T-helper 1 cell treated with Interleukin-12 subunit alpha and Interleukin-12 subunit beta and Interleukin-4 antibody, amounts not matched to agents 30 μg/mL and 1 μg/mL, for 36 hours (primary cell): ENCODE data around the gene STX1B.

Source experiments
- H3K27ac Mint-ChIP-seq: one replicate; pipeline ENCODE4 v1.8.0; 2021; ENCODE audit warnings: mild to moderate bottlenecking, mixed read lengths
- H3K27me3 Mint-ChIP-seq: one replicate; pipeline ENCODE4 v1.8.0; 2021; ENCODE audit warnings: low read depth, mixed read lengths
- H3K36me3 Mint-ChIP-seq: one replicate; pipeline ENCODE4 v1.8.0; 2021; ENCODE audit warnings: low read depth, mixed read lengths
- H3K4me1 Mint-ChIP-seq: one replicate; pipeline ENCODE4 v1.8.0; 2021; ENCODE audit warnings: low read depth, mixed read lengths
- H3K4me3 Mint-ChIP-seq: one replicate; pipeline ENCODE4 v1.8.0; 2021; ENCODE audit warnings: mild to moderate bottlenecking, moderate library complexity, mixed read lengths
- H3K9me3 Mint-ChIP-seq: one replicate; pipeline ENCODE4 v1.8.0; 2021; ENCODE audit warnings: mixed read lengths

The STX1B gene

GRCh38 chr16:30964574-30965226 lies 45.7 kb downstream of the STX1B start:
- H3K4me3 Mint-ChIP-seq = no peak overlapping the region
- no peaks in the 10 kb centered on the region for H3K27me3 Mint-ChIP-seq
- H3K4me1 Mint-ChIP-seq = peaks cover 8% of the 10 kb centered on the region
- no peak overlapping the region for H3K27ac Mint-ChIP-seq
- H3K36me3 Mint-ChIP-seq = peaks cover 57% of the 10 kb centered on the region
- no peaks in the 10 kb centered on the region for H3K9me3 Mint-ChIP-seq

- Mint-ChIP-seq H3K36me3 (peaks cover 60% of the 10 kb centered on the region), H3K27ac (no peak overlapping the region), H3K4me1 (peaks cover 15% of the 10 kb centered on the region), H3K4me3 (no peak overlapping the region), H3K27me3 (no peaks in the 10 kb centered on the region), H3K9me3 (no peaks in the 10 kb centered on the region)
These were observed 46.4 kb downstream of the STX1B start for GRCh38 chr16:30963925-30964511.

GRCh38 chr16:30961384-30961783 lies 49.1 kb downstream of the STX1B start:
- Mint-ChIP-seq H3K27me3 (no peaks in the 10 kb centered on the region), H3K4me3 (no peak overlapping the region), H3K4me1 (peaks cover 24% of the 10 kb centered on the region), H3K27ac (no peak overlapping the region), H3K9me3 (no peaks in the 10 kb centered on the region), H3K36me3 (peaks cover 49% of the 10 kb centered on the region)

GRCh38 chr16:30958175-30959079 lies 52.0 kb downstream of the STX1B start:
- H3K4me1 Mint-ChIP-seq = peaks cover 31% of the 10 kb centered on the region
- H3K36me3 Mint-ChIP-seq = peaks cover 35% of the 10 kb centered on the region
- no peaks in the 10 kb centered on the region for H3K27me3 Mint-ChIP-seq
- H3K27ac Mint-ChIP-seq = peak overlapping the region; percentile 91
- H3K9me3 Mint-ChIP-seq = no peaks in the 10 kb centered on the region
- peak overlapping the region; percentile 94 for H3K4me3 Mint-ChIP-seq

- peak within 1 kb of the TSS; percentile 98 for H3K27ac Mint-ChIP-seq
- H3K4me1 Mint-ChIP-seq = peaks cover 32% of the 10 kb centered on the region
- peaks cover 30% of the 10 kb centered on the region for H3K36me3 Mint-ChIP-seq
- peak within 1 kb of the TSS; percentile 94 for H3K4me3 Mint-ChIP-seq
- H3K27me3 Mint-ChIP-seq = no peaks in the 10 kb centered on the region
- H3K9me3 Mint-ChIP-seq = no peaks in the 10 kb centered on the region
These were observed 52.8 kb downstream of the STX1B start, which contains the start of gene SETD1A for GRCh38 chr16:30957456-30958174. Gene SETD1A, plus strand, starts transcription at chr16:30957754. Its CDS starts 978 bp downstream, at chr16:30958732.

GRCh38 chr16:30956601-30957455 lies 53.6 kb downstream of the STX1B start:
- H3K36me3 Mint-ChIP-seq = peaks cover 27% of the 10 kb centered on the region

GRCh38 chr16:30954993-30955392 lies 55.4 kb downstream of the STX1B start:
- no peaks in the 10 kb centered on the region for H3K27me3 Mint-ChIP-seq
- H3K4me1 Mint-ChIP-seq = peaks cover 33% of the 10 kb centered on the region
- H3K9me3 Mint-ChIP-seq = no peaks in the 10 kb centered on the region
- no peak overlapping the region for H3K27ac Mint-ChIP-seq
- no peak overlapping the region for H3K4me3 Mint-ChIP-seq
- H3K36me3 Mint-ChIP-seq = peaks cover 16% of the 10 kb centered on the region

More at GRCh38 chr16:30956601-30957455, 53.6 kb downstream of the STX1B start:
- Mint-ChIP-seq H3K9me3 (no peaks in the 10 kb centered on the region), H3K27ac (peak overlapping the region; percentile 98), H3K4me3 (peak overlapping the region; percentile 93), H3K27me3 (no peaks in the 10 kb centered on the region), H3K4me1 (peaks cover 32% of the 10 kb centered on the region)

GRCh38 chr16:30953511-30954124 lies 56.8 kb downstream of the STX1B start:
- Mint-ChIP-seq H3K4me3 (no peak overlapping the region), H3K27ac (no peak overlapping the region), H3K36me3 (peaks cover 6% of the 10 kb centered on the region), H3K9me3 (no peaks in the 10 kb centered on the region), H3K27me3 (no peaks in the 10 kb centered on the region), H3K4me1 (peaks cover 23% of the 10 kb centered on the region)

GRCh38 chr16:30953111-30953510 lies 57.3 kb downstream of the STX1B start:
- Mint-ChIP-seq H3K27me3 (no peaks in the 10 kb centered on the region), H3K27ac (no peak overlapping the region), H3K36me3 (peaks cover 6% of the 10 kb centered on the region), H3K4me3 (no peak overlapping the region), H3K4me1 (peaks cover 20% of the 10 kb centered on the region), H3K9me3 (no peaks in the 10 kb centered on the region)

GRCh38 chr16:30951750-30952149 lies 58.7 kb downstream of the STX1B start:
- H3K4me3 Mint-ChIP-seq = peak overlapping the region; percentile 40
- peaks cover 16% of the 10 kb centered on the region for H3K4me1 Mint-ChIP-seq
- H3K27ac Mint-ChIP-seq = no peak overlapping the region
- no peaks in the 10 kb centered on the region for H3K27me3 Mint-ChIP-seq
- H3K36me3 Mint-ChIP-seq = peaks cover 4% of the 10 kb centered on the region
- H3K9me3 Mint-ChIP-seq = no peaks in the 10 kb centered on the region

- peaks cover 17% of the 10 kb centered on the region for H3K4me1 Mint-ChIP-seq
- H3K4me3 Mint-ChIP-seq = no peak overlapping the region
- no peaks in the 10 kb centered on the region for H3K9me3 Mint-ChIP-seq
- H3K36me3 Mint-ChIP-seq = peaks cover 4% of the 10 kb centered on the region
- no peaks in the 10 kb centered on the region for H3K27me3 Mint-ChIP-seq
- H3K27ac Mint-ChIP-seq = no peak overlapping the region
These were observed 59.2 kb downstream of the STX1B start for GRCh38 chr16:30951193-30951592.

GRCh38 chr16:30950516-30951065 lies 59.8 kb downstream of the STX1B start:
- H3K4me1 Mint-ChIP-seq = peaks cover 18% of the 10 kb centered on the region
- H3K36me3 Mint-ChIP-seq = peaks cover 4% of the 10 kb centered on the region
- H3K27me3 Mint-ChIP-seq = no peaks in the 10 kb centered on the region
- no peaks in the 10 kb centered on the region for H3K9me3 Mint-ChIP-seq
- peak overlapping the region; percentile 91 for H3K4me3 Mint-ChIP-seq
- H3K27ac Mint-ChIP-seq = peak overlapping the region; percentile 64
